Fibroblast of the aortic adventitia (primary cell): ENCODE results near the gene FIBP. TPM values are rescaled to one million over a fixed set of nuclear protein-coding genes. Genes with fewer than 3 reads are reported as not detected.

Experiments used
- DNase-seq: peaks from one replicate; pipeline ENCODE4 v3.0.0-alpha.2; 2010; ENCODE audit warnings: low read depth
- H3K4me3 ChIP-seq: 2 replicates; pipeline ENCODE4 v1.5.1; 2011; ENCODE audit warnings: low read depth, mild to moderate bottlenecking, control low read depth, low read length, moderate library complexity
- CTCF ChIP-seq: IDR thresholded peaks from 2 replicates; pipeline ENCODE4 v1.5.1; 2011; ENCODE audit warnings: mild to moderate bottlenecking, low read length, control low read depth, inconsistent platforms; ENCODE audit not compliant: insufficient read depth
- total RNA-seq: library from RNA; depleted of rRNA; stranded (reverse); fragments of >200 nt; gene quantifications from 2 replicates; pipeline ENCODE4 v1.2.3, GENCODE V29; 2012; ENCODE audit warnings: low replicate concordance

FIBP gene
- 71.7 and 157 TPM in 2 replicates for total RNA-seq

- peak within 1 kb of the TSS; percentile 87 for H3K4me3 ChIP-seq
- peak; percentile 95 for DNase-seq
- TF ChIP-seq CTCF: peak; percentile 76
These were observed at the start of gene FIBP for GRCh38 chr11:65888163-65888814. Gene FIBP, minus strand, starts transcription at chr11:65888471. Its CDS starts 53 bp downstream, at chr11:65888418.

GRCh38 chr11:65937766-65938165 lies 49.5 kb upstream of the FIBP start:
- no peak for TF ChIP-seq CTCF
- no peak overlapping the region for H3K4me3 ChIP-seq
- no peak for DNase-seq

- H3K4me3 ChIP-seq: no peak overlapping the region
- peak; percentile 55 for DNase-seq
- peak; percentile 5 for TF ChIP-seq CTCF
These were observed 45.7 kb upstream of the FIBP start for GRCh38 chr11:65934014-65934413.

GRCh38 chr11:65932558-65932919 lies 44.3 kb upstream of the FIBP start:
- TF ChIP-seq CTCF: no peak
- no peak for DNase-seq
- no peak overlapping the region for H3K4me3 ChIP-seq

- H3K4me3 ChIP-seq: no peak overlapping the region
- TF ChIP-seq CTCF: peak; percentile 5
- DNase-seq: no peak
These were observed 43.7 kb upstream of the FIBP start for GRCh38 chr11:65931773-65932557.

- H3K4me3 ChIP-seq: no peak overlapping the region
- no peak for TF ChIP-seq CTCF
These were observed 40.4 kb upstream of the FIBP start for GRCh38 chr11:65928667-65929066.

More at GRCh38 chr11:65928667-65929066, 40.4 kb upstream of the FIBP start:
- no peak for DNase-seq
